ENCODE data around the gene COL17A1. TPM values are rescaled to one million over a fixed set of nuclear protein-coding genes. Genes with fewer than 3 reads are reported as not detected.

Gene COL17A1
- total and polyA plus RNA-seq, 2 of the 13 experiments (the other 11 are each of a cell fraction or from before 2014, with no cell fraction given): 0.03 TPM; not detected in 1

DNA sequence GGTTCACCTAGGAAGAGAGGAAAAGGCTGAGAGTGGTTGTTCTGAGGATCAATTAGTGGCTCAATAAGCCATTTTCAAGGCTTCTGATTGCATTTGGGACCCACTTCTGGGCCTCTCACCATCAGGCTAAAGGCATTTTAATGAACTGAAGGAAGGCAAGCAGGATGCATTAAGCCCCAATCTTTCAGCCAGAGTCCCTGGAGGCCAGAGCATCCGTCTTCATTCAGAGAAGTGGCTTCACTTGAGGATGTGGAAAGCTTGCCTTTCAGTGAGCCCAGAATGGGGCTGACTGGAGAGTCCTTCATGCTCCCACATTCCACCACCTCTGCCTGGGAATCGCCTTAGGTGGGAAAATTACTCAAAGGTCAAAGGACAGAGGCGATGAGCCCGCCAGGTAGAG is 41.8 kb downstream of the COL17A1 start (continued):
- no peak for TF ChIP-seq HMGXB4 (CRISPR knock-in tag; IDR thresholded peaks at IDR 0.05; ENCODE audit: borderline replicate concordance in 1 of 2, low read depth in 1 of 2)
- no peak for TF ChIP-seq ZNF282 (IDR thresholded peaks at IDR 0.05; ENCODE audit: partially characterized antibody)
- TF ChIP-seq FOXJ3 (CRISPR knock-in tag; IDR thresholded peaks at IDR 0.05; ENCODE audit: borderline replicate concordance): no peak
- TF ChIP-seq, protein P1, sequence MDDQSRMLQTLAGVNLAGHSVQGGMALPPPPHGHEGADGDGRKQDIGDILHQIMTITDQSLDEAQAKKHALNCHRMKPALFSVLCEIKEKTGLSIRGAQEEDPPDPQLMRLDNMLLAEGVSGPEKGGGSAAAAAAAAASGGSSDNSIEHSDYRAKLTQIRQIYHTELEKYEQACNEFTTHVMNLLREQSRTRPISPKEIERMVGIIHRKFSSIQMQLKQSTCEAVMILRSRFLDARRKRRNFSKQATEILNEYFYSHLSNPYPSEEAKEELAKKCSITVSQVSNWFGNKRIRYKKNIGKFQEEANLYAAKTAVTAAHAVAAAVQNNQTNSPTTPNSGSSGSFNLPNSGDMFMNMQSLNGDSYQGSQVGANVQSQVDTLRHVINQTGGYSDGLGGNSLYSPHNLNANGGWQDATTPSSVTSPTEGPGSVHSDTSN (CRISPR knock-in tag; IDR thresholded peaks at IDR 0.05; ENCODE audit: borderline replicate concordance): no peak
- TF ChIP-seq NFKB2 (CRISPR knock-in tag; IDR thresholded peaks at IDR 0.05; ENCODE audit: borderline replicate concordance): no peak
- no peak for TF ChIP-seq ELF1 (CRISPR knock-in tag; IDR thresholded peaks at IDR 0.05)
- TF ChIP-seq RCOR2 (CRISPR knock-in tag; IDR thresholded peaks at IDR 0.05): no peak
- no peak for TF ChIP-seq ZNF766 (CRISPR knock-in tag; IDR thresholded peaks at IDR 0.05; ENCODE audit: borderline replicate concordance)

DNA sequence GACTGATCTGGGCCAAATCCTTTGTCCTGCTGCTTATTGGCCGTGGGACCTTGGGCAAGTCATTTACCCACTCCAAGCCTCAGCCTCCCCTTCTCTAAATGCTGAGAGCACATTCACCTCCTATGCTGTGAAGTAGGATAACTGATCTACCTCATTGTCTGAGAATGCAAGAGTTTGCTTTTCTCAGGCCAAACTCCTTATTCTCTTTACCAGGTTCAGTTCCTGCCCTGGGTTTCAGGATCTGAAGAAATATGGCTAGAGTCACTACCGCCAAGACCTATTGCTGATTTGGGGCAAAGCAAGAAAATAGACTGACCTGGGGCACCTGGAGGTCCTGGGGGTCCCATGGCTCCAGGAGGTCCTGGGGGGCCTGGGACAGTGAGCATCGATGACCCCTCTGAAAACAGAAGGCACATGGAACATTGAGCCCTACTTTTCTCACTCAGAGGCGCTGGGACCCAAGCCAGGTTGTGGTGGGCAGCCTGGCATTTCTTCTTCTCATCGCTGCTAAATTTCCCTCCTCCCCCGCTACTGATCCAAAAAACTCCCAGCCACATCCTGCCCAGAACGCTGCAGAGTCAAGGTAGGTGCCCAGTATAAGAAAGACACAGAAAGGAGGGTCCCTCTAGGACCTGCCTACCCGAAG is 42.4 kb downstream of the COL17A1 start:
- BruUV-seq (replicated peaks): no TSS peak
- in situ Hi-C loops (cut with HindIII; ENCODE audit: extremely low pct_ligation_motif_present, low pct_unique_long_range_greater_than_20kb): loop anchor here (10.0 kb wide), 1 partner anchor 311 kb away; the partner anchor contains the start of gene CFAP58
- CTCF ChIA-PET (ENCODE audit: low intra/inter-chr PET ratio, low total read pairs): no interaction called here
- ATAC-seq: no peak
- intact Hi-C loops (cut with micrococcal nuclease; ENCODE audit: unreplicated experiment): no loop called here
- DNase-seq (ENCODE audit: low spot score): no peak
- H3K27ac ChIP-seq (ENCODE audit: extremely low read length, insufficient read depth, low read length): no peak overlapping the region
- H3K4me1 ChIP-seq (ENCODE audit: insufficient read depth, low read length): no peaks in the 10 kb centered on the region
- no peak overlapping the region for H3K9ac ChIP-seq (ENCODE audit: insufficient read depth, low read depth, low read length)
- WGBS (ENCODE audit: low lambda C conversion rate): 9% methylated on average over 8 of the region's 8 CpGs
- H3K4me2 ChIP-seq (ENCODE audit: low read depth, low read length): no peak overlapping the region
- no peaks in the 10 kb centered on the region for H3K36me3 ChIP-seq (replicated peaks in 1 of 2; ENCODE audit: control insufficient read depth in 1 of 2, insufficient read depth in 2 of 2, low read length in 2 of 2)
- peaks cover 5 to 55% of the 10 kb centered on the region in 2 experiments for H3K27me3 ChIP-seq (ENCODE audit: control insufficient read depth in 1 of 2, insufficient read depth in 2 of 2, low read length in 2 of 2)
- H3K9me3 ChIP-seq (ENCODE audit: low read length): no peaks in the 10 kb centered on the region
- no peaks in the 10 kb centered on the region for H4K20me1 ChIP-seq (ENCODE audit: insufficient read depth, low read length)
- H3K79me2 ChIP-seq (ENCODE audit: insufficient read depth, low read length): no peaks in the 10 kb centered on the region
- POLR2A ChIA-PET: no interaction called here
- no peak for FAIRE-seq
- no peak overlapping the region for H3K4me3 ChIP-seq (replicated peaks in 1 of 3; ENCODE audit: insufficient read depth in 1 of 3, low read depth in 2 of 3, low read length in 3 of 3)
- H2AFZ ChIP-seq (ENCODE audit: low read length): no peak overlapping the region
- TF ChIP-seq ZNF550 (CRISPR knock-in tag; IDR thresholded peaks at IDR 0.05; ENCODE audit: borderline replicate concordance) (no peak), ZNF816 (CRISPR knock-in tag; IDR thresholded peaks at IDR 0.05; ENCODE audit: borderline replicate concordance) (no peak), NR2F6 (IDR thresholded peaks at IDR 0.05) (no peak), NR2F6 (CRISPR knock-in tag; IDR thresholded peaks at IDR 0.05) (no peak), ZBTB26 (CRISPR knock-in tag; IDR thresholded peaks at IDR 0.05; ENCODE audit: borderline replicate concordance) (no peak), ZNF614 (CRISPR knock-in tag; IDR thresholded peaks at IDR 0.05; ENCODE audit: borderline replicate concordance) (no peak), ARHGAP35 (CRISPR knock-in tag; IDR thresholded peaks at IDR 0.05; ENCODE audit: borderline replicate concordance) (no peak), HHEX (CRISPR knock-in tag; IDR thresholded peaks at IDR 0.05) (no peak), AHR (CRISPR knock-in tag; IDR thresholded peaks at IDR 0.05) (no peak), ZNF552 (CRISPR knock-in tag; IDR thresholded peaks at IDR 0.05; ENCODE audit: borderline replicate concordance) (no peak), CENPBD1 (CRISPR knock-in tag; IDR thresholded peaks at IDR 0.05; ENCODE audit: borderline replicate concordance, low read depth) (no peak)
